ENCODE data around the gene UBR7.

DNA sequence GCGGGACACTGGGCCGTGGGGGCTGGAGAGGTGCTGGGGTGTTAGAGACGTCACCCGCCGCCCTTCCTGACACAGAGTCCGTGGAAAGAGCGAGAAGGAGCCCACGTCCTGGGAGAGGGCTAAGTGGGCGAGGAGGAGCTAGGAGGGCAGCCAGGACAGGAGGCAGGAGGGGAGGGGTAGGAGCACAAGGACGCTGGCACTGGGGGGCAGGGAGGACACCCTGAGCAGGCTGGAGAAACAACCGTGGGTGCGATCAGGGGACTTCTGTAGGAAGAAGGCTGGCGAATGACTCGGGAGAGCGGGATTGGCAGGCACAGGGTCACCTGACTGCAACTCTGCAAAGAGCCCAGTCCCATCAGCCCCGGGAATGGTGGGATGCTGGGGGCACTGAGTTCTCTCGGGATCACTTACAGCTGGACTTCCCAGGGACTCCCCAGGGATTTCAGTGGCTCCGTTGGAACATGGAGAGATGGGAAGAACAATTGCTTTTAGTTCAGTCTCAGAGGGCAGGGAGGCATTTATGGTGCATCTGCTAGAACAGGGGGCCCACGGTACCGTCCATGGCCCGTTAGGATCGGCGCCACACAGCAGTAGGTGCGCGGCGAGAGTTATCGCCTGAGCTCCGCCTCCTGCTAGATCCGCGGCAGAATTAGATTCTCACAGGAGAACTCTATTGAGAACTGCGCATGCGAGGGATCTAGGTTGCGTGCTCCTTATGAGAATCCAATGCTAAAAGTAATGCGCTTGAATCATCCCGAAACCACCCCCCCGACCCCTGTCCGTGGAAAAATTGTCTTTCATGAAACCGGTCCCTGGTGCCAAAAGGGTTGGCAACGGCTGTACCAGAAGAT lies 24.3 kb downstream of the UBR7 start:
- TF ChIP-seq, protein P1, sequence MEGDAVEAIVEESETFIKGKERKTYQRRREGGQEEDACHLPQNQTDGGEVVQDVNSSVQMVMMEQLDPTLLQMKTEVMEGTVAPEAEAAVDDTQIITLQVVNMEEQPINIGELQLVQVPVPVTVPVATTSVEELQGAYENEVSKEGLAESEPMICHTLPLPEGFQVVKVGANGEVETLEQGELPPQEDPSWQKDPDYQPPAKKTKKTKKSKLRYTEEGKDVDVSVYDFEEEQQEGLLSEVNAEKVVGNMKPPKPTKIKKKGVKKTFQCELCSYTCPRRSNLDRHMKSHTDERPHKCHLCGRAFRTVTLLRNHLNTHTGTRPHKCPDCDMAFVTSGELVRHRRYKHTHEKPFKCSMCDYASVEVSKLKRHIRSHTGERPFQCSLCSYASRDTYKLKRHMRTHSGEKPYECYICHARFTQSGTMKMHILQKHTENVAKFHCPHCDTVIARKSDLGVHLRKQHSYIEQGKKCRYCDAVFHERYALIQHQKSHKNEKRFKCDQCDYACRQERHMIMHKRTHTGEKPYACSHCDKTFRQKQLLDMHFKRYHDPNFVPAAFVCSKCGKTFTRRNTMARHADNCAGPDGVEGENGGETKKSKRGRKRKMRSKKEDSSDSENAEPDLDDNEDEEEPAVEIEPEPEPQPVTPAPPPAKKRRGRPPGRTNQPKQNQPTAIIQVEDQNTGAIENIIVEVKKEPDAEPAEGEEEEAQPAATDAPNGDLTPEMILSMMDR (conservative IDR thresholded peaks at IDR 0.05; ENCODE audit: low read length) = no peak
- no peak for TF ChIP-seq EZH2phosphoT487 (IDR thresholded peaks at IDR 0.05; ENCODE audit: borderline replicate concordance)
